Right lobe of liver (tissue), 4 donors: Measurements from ENCODE around the gene MAML3.

Experiments
- CTCF ChIP-seq, 4 donors: fragments of 200-600 bp in 3 of 4; fragments of 450-650 bp in 1 of 4; IDR thresholded peaks; one replicate each; pipeline versions ENCODE4 v1.5.1 to v1.8.0; 2016 to 2022; ENCODE audit warnings: antibody characterized with exemption in 4 of 4, mild to moderate bottlenecking in 2 of 4
- POLR2A ChIP-seq: fragments of 450-650 bp; IDR thresholded peaks from one replicate; pipeline ENCODE4 v1.6.1; 2017; ENCODE audit warnings: antibody characterized with exemption, mild to moderate bottlenecking
- donor health status: DM: no; HTN: no; CAD: no.
- donor health status: DM: no; HTN: no; CAD: no.
- donor health status: DM: no; HTN: yes; CAD: no.

- TF ChIP-seq CTCF (IDR thresholded peaks at IDR 0.05), result peak in 2 of 4 donors; percentile 6 to 23
- no peak for TF ChIP-seq POLR2A
These were observed 385.1 kb downstream of the MAML3 start for GRCh38 chr4:139768896-139769295.
